ENCODE data around the gene CHST13.

- TF ChIP-seq CTCF (IDR thresholded peaks at IDR 0.05), result peak in 4 of 6 experiments; percentile 12 to 35 (median 32)
- no peak for TF ChIP-seq POLR2A (IDR thresholded peaks at IDR 0.05)
Measured at GRCh38 chr3:126528800-126529541, 5.0 kb downstream of the CHST13 start.

Data from adrenal gland (tissue), 5 donors.